GM12878 (cell line): Measurements from ENCODE around the gene FIG4. TPM values are rescaled to one million over a fixed set of nuclear protein-coding genes. Genes with fewer than 3 reads are reported as not detected.

Source experiments
- ATAC-seq: fragments of 200-7000 bp; cut with Tn5 transposase; 3 replicates; pipeline ENCODE4 v1.9.1; 2020; ENCODE audit warnings: mild to moderate bottlenecking, moderate library complexity
- BruUV-seq: library from RNA; stranded (reverse); fragments of 400-500 nt; replicated peaks from 2 replicates; lab custom pipeline; 2021; lab: Mats Ljungman, UMichigan
- CTCF ChIA-PET: fragments of 300-600 bp; sonication (Branson Sonifier 250); formaldehyde crosslinking; extraction: SDS; loops from one replicate; lab custom pipeline; 2021; ENCODE audit warnings: inconsistent platforms; lab: Yijun Ruan, JAX
- POLR2A ChIA-PET: fragments of 350-600 bp; formaldehyde crosslinking; extraction: SDS; loops from one replicate; lab custom pipeline; 2021; ENCODE audit warnings: inconsistent platforms; lab: Charles Lee
- RAD21 ChIA-PET: fragments of 300-600 bp; sonication (Branson Sonifier 250); formaldehyde crosslinking; loops from one replicate; lab custom pipeline; 2023; ENCODE audit warnings: antibody characterized with exemption; ENCODE audit not compliant: unreplicated experiment; lab: Charles Lee
- SMC1A ChIA-PET: fragments of 300-600 bp; sonication (Branson Sonifier 250); formaldehyde crosslinking; loops from one replicate; lab custom pipeline; 2023; ENCODE audit not compliant: unreplicated experiment, uncharacterized antibody; lab: Charles Lee
- DNase-seq: peaks from one replicate; pipeline ENCODE4 v3.0.0-alpha.2; 2011; ENCODE audit warnings: low read depth, low spot score
- FAIRE-seq: peaks from 3 replicates; lab custom pipeline; 2011; peaks lifted over from hg19 to GRCh38; lab: Jason Lieb, UNC
- H2AFZ ChIP-seq: 2 replicates; pipeline ENCODE4 v1.6.0; 2011; ENCODE audit warnings: low read depth, low read length, control low read depth; ENCODE audit not compliant: control insufficient read depth
- H3K27ac ChIP-seq: 2 replicates; pipeline ENCODE4 v1.5.1; 2011; ENCODE audit warnings: control low read depth; ENCODE audit not compliant: control insufficient read depth, insufficient read depth
- H3K27me3 ChIP-seq, 2 experiments: replicated peaks in 1 of 2; 2 replicates each; pipeline versions ENCODE4 v1.6.0 to v1.6.1; 2011; ENCODE audit warnings: low read length in 1 of 2; ENCODE audit not compliant: control insufficient read depth in 2 of 2, insufficient read depth in 2 of 2
- H3K36me3 ChIP-seq, 2 experiments: 2 replicates each; pipeline ENCODE4 v1.5.1; 2011; ENCODE audit warnings: low read length in 1 of 2; ENCODE audit not compliant: control insufficient read depth in 2 of 2, insufficient read depth in 2 of 2
- H3K4me1 ChIP-seq: 2 replicates; pipeline ENCODE4 v1.6.1; 2011; ENCODE audit warnings: mild to moderate bottlenecking, low read length, moderate library complexity, mixed read lengths; ENCODE audit not compliant: control insufficient read depth, insufficient read depth
- H3K4me2 ChIP-seq: 2 replicates; pipeline ENCODE4 v1.6.0; 2011; ENCODE audit warnings: control low read depth; ENCODE audit not compliant: control insufficient read depth, insufficient read depth
- H3K4me3 ChIP-seq: fragments of 200-600 bp; sonication (generic); 2 replicates; pipeline ENCODE4 v1.5.1; 2016
- H3K79me2 ChIP-seq: 2 replicates; pipeline ENCODE4 v1.6.0; 2011; ENCODE audit warnings: low read length; ENCODE audit not compliant: control insufficient read depth, insufficient read depth
- H3K9ac ChIP-seq: 2 replicates; pipeline ENCODE4 v1.8.0; 2011; ENCODE audit warnings: low read length, control low read depth, mixed read lengths; ENCODE audit not compliant: control insufficient read depth, insufficient read depth
- H3K9me3 ChIP-seq: replicated peaks from 3 replicates; pipeline ENCODE4 v1.5.1; 2011; ENCODE audit warnings: mild to moderate bottlenecking, low read length; ENCODE audit not compliant: control insufficient read depth, insufficient read depth
- H4K20me1 ChIP-seq: 2 replicates; pipeline ENCODE4 v1.6.0; 2011; ENCODE audit not compliant: control insufficient read depth, insufficient read depth
- BCL3 ChIP-seq: IDR thresholded peaks from 2 replicates; pipeline ENCODE4 v1.6.1; 2011; ENCODE audit warnings: borderline replicate concordance, low read depth, mild to moderate bottlenecking, moderate library complexity, low read length; ENCODE audit not compliant: insufficient read depth, poor library complexity, severe bottlenecking
- CEBPZ ChIP-seq: fragments of 150-350 bp; IDR thresholded peaks from 2 replicates; pipeline ENCODE4 v1.6.1; 2016; ENCODE audit warnings: low read depth, low read length
- EZH2 ChIP-seq: IDR thresholded peaks from 2 replicates; pipeline ENCODE4 v1.6.1; 2012; ENCODE audit warnings: low read depth, mild to moderate bottlenecking, control low read depth, inconsistent platforms, low read length, borderline replicate concordance; ENCODE audit not compliant: control insufficient read depth
- MAX ChIP-seq: IDR thresholded peaks from 2 replicates; pipeline ENCODE4 v1.6.1; 2012; ENCODE audit warnings: low read depth, low read length, improper control_type of control experiment
- MLLT1 ChIP-seq: fragments of 450-650 bp; IDR thresholded peaks from 2 replicates; pipeline ENCODE4 v1.6.1; 2016; ENCODE audit warnings: mild to moderate bottlenecking
- PAX8 ChIP-seq: fragments of 450-650 bp; IDR thresholded peaks from 2 replicates; pipeline ENCODE4 v1.6.1; 2017; ENCODE audit warnings: mild to moderate bottlenecking, moderate library complexity
- POLR2A ChIP-seq: IDR thresholded peaks from 2 replicates; pipeline ENCODE4 v1.6.1; 2011; ENCODE audit warnings: low read depth, mild to moderate bottlenecking, low read length
- RAD21 ChIP-seq: IDR thresholded peaks from 2 replicates; pipeline ENCODE4 v1.6.1; 2011; ENCODE audit warnings: mild to moderate bottlenecking, low read depth, low read length, moderate library complexity; ENCODE audit not compliant: insufficient read depth
- SUPT20H ChIP-seq: IDR thresholded peaks from 2 replicates; pipeline ENCODE4 v1.6.1; 2011; ENCODE audit warnings: low read depth, mild to moderate bottlenecking, low read length, moderate library complexity, borderline replicate concordance; ENCODE audit not compliant: control insufficient read depth
- ZSCAN29 ChIP-seq: fragments of 450-650 bp; IDR thresholded peaks from 2 replicates; pipeline ENCODE4 v1.6.1; 2017; ENCODE audit warnings: mild to moderate bottlenecking, moderate library complexity
- WGBS: methylation state at CpG from one replicate; pipeline ENCODE4 v1.1.6; 2016; ENCODE audit warnings: low lambda C conversion rate; ENCODE audit not compliant: insufficient replicate concordance, insufficient coverage; ENCODE audit errors: missing lambda C conversion rate; 5-methylcytosine and 5-hydroxymethylcytosine counted together
- in situ Hi-C: fragments of 300-500 bp; cut with MboI; formaldehyde crosslinking; loops from 9 replicates; pipeline ENCODE4 v1.14.3; 2018; ENCODE audit warnings: mixed read lengths
- intact Hi-C: fragments of 100-400 bp; cut with micrococcal nuclease; formaldehyde crosslinking; loops from one replicate; pipeline ENCODE4 v1.14.2; 2022; ENCODE audit not compliant: unreplicated experiment
- polyA plus RNA-seq, 11 experiments: library from polyadenylated mRNA; depleted of rRNA in 4 of 11; unstranded in 6 of 11; stranded (reverse) in 5 of 11; fragments of >200 nt; fragmentation: Nextera tagmentation in 4 of 11; fragmentation: Illumina TruSeq in 1 of 11; extraction: Ambion mirVana in 4 of 11; extraction: Trizol in 1 of 11; gene quantifications; 1 replicate in 1 of 11; 2 replicates in 10 of 11; pipeline versions ENCODE4 v1.2.1 to v1.2.3, GENCODE V29; 2011 to 2016; ENCODE audit warnings: inconsistent platforms in 2 of 11, missing spikeins in 2 of 11, low read depth in 1 of 11
- total RNA-seq, 4 experiments: library from RNA; depleted of rRNA in 3 of 4; stranded (reverse); fragments of >200 nt in 3 of 4; fragmentation: Illumina TruSeq in 1 of 4; extraction: Trizol in 1 of 4; gene quantifications; 2 replicates each; pipeline versions ENCODE4 v1.2.1 to v1.2.3, GENCODE V29; 2013 to 2021

FIG4 gene
- total and polyA plus RNA-seq, 10 of the 15 experiments (the other 5 are each of a cell fraction or from before 2014, with no cell fraction given), result 3.8 to 23.2 (median 11.8) TPM

GRCh38 chr6:109718991-109719390 lies 27.9 kb downstream of the FIG4 start (continued):
- TF ChIP-seq BCL3 (no peak), MAX (no peak), ZSCAN29 (no peak), EZH2 (no peak), RAD21 (no peak)

- H4K20me1 ChIP-seq, result no peaks in the 10 kb centered on the region
- no TSS peak for BruUV-seq
- in situ Hi-C loops (no loop called here), intact Hi-C loops (no loop called here)
- FAIRE-seq (no peak), ATAC-seq (no peak), DNase-seq (no peak)
- H3K9me3 ChIP-seq, result no peaks in the 10 kb centered on the region
- TF ChIP-seq CEBPZ (no peak), POLR2A (no peak), SUPT20H (no peak), MLLT1 (no peak), PAX8 (no peak)
- no peaks in the 10 kb centered on the region for H3K4me1 ChIP-seq
- no peak overlapping the region for H2AFZ ChIP-seq
- H3K27me3 ChIP-seq, result no peaks in the 10 kb centered on the region
- POLR2A ChIA-PET, result no interaction called here
- CTCF ChIA-PET, result interaction anchor here (0.7 to 1.6 kb wide), 6 partner anchors 13 to 319 kb away, joined by 3 to 7 read pairs (median 4); no protein-coding TSS in a partner anchor
- no peak overlapping the region for H3K4me3 ChIP-seq
- SMC1A ChIA-PET, result interaction anchor here (0.6 to 1.2 kb wide), 2 partner anchors 319 to 535 kb away, joined by 3 to 4 read pairs; no protein-coding TSS in a partner anchor
- RAD21 ChIA-PET, result no interaction called here
- no peak overlapping the region for H3K4me2 ChIP-seq
- WGBS, result 79% methylated on average over 3 of the region's 3 CpGs
- H3K79me2 ChIP-seq, result no peaks in the 10 kb centered on the region
- H3K9ac ChIP-seq, result no peak overlapping the region
- H3K27ac ChIP-seq, result no peak overlapping the region
- peaks cover 0 to 1% of the 10 kb centered on the region in 2 experiments; a peak in 2 of 4 replicates for H3K36me3 ChIP-seq
Observed at GRCh38 chr6:109720311-109720710, 29.2 kb downstream of the FIG4 start.
